ENCODE measurements around the gene SH3TC1.
A peak's percentile ranks its signal among the peaks of the same experiment; 100 is the strongest.

Gene SH3TC1

DNA sequence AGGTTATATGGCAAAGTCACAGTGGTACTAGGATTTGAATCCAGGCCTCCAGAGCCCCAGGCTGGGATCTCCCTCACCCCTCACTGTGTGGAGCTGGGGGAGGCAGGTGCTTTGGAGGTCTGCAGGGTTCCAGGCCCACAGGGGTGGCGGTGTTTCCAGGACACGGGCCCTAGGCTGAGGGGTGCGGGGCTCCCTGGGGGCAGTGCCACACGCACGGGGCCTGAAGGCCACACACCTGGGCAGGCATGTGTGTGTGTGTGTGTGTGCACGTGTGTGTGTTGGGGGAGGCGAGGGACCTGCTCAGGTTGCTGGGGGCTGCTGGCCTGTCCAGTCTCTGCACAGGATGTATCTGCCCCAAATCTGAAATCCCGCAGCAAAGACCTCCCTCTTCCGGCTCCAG lies 18.8 kb downstream of the SH3TC1 start:
- Histone ChIP-seq H3K27me3 (ENCODE audit: control insufficient read depth, insufficient read depth, low read length) (no peaks in the 10 kb centered on the region), H3K4me3 (ENCODE audit: low read depth, low read length) (no peak overlapping the region), H3K27ac (ENCODE audit: low read depth, low read length) (no peak overlapping the region), H3K9ac (ENCODE audit: low read length) (no peak overlapping the region), H3K9me3 (ENCODE audit: control insufficient read depth, insufficient read depth, low read depth, low read length) (no peaks in the 10 kb centered on the region), H3K4me1 (ENCODE audit: control insufficient read depth, insufficient read depth, low read length) (0 out of 2 replicates have a peak, but pooled peaks cover 4% of the 10 kb centered on the region), H3K36me3 (ENCODE audit: control insufficient read depth, insufficient read depth, low read length) (no peaks in the 10 kb centered on the region)

DNA sequence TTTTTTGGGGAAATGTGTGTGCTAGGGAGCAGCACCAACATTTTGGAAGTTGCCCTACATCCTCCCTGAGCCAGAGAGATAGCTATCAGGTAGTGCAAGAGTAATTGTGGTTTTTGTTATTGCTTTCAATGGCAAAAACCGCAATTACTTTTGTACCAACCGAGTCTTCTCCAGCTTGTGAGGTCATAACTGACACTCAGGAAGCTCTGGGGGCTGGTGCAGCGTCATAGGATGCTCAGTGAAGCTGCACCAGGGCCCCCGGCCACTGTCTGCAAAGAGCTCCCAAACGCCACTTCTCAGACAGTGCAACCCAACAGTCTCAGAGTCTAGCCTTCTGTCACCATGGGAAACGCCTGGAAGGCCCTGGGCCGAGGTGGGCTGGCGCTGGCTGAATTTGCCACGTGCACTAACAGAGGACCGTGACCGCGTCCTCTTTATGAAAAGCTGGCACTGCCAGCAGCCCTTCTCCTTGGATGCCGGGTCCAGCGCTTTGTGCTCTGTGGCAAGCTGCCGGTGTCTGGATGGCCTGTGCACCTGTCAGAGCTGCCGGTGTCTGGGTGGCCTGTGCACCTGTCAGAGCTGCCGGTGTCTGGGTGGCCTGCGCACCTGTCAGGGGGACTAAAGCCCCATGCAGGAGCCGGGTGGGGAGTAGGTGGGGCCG lies 19.4 kb downstream of the SH3TC1 start:
- no peak overlapping the region for H3K9ac ChIP-seq (ENCODE audit: low read length)
- no peaks in the 10 kb centered on the region for H3K9me3 ChIP-seq (ENCODE audit: control insufficient read depth, insufficient read depth, low read depth, low read length)
- 0 out of 2 replicates have a peak, but pooled peaks cover 4% of the 10 kb centered on the region for H3K4me1 ChIP-seq (ENCODE audit: control insufficient read depth, insufficient read depth, low read length)
- no peak overlapping the region for H3K27ac ChIP-seq (ENCODE audit: low read depth, low read length)
- no peak overlapping the region for H3K4me3 ChIP-seq (ENCODE audit: low read depth, low read length)
- H3K27me3 ChIP-seq (ENCODE audit: control insufficient read depth, insufficient read depth, low read length) = no peaks in the 10 kb centered on the region
- H3K36me3 ChIP-seq (ENCODE audit: control insufficient read depth, insufficient read depth, low read length) = no peaks in the 10 kb centered on the region

DNA sequence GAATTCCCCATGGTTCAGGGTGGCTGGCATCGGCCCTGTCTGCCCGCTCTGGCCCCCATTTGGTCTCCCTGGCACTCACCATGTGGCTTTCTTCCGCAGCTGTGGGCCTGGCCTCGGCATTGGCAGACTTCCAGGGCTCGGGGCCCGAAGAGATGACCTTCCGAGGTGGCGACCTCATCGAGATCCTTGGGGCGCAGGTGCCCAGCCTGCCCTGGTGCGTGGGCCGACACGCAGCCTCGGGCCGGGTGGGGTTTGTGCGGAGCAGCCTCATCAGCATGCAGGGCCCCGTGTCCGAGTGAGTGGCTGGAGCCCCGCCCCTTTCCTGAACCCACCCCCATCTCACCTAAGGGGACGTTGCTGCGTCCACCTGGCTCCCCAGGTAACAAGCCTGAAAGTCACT lies 20.1 kb downstream of the SH3TC1 start:
- H3K36me3 ChIP-seq (ENCODE audit: control insufficient read depth, insufficient read depth, low read length) = no peaks in the 10 kb centered on the region
- H3K4me1 ChIP-seq (ENCODE audit: control insufficient read depth, insufficient read depth, low read length) = 0 out of 2 replicates have a peak, but pooled peaks cover 4% of the 10 kb centered on the region
- no peaks in the 10 kb centered on the region for H3K9me3 ChIP-seq (ENCODE audit: control insufficient read depth, insufficient read depth, low read depth, low read length)
- no peak overlapping the region for H3K9ac ChIP-seq (ENCODE audit: low read length)
- no peak overlapping the region for H3K27ac ChIP-seq (ENCODE audit: low read depth, low read length)
- H3K27me3 ChIP-seq (ENCODE audit: control insufficient read depth, insufficient read depth, low read length) = no peaks in the 10 kb centered on the region
- H3K4me3 ChIP-seq (ENCODE audit: low read depth, low read length) = no peak overlapping the region

DNA sequence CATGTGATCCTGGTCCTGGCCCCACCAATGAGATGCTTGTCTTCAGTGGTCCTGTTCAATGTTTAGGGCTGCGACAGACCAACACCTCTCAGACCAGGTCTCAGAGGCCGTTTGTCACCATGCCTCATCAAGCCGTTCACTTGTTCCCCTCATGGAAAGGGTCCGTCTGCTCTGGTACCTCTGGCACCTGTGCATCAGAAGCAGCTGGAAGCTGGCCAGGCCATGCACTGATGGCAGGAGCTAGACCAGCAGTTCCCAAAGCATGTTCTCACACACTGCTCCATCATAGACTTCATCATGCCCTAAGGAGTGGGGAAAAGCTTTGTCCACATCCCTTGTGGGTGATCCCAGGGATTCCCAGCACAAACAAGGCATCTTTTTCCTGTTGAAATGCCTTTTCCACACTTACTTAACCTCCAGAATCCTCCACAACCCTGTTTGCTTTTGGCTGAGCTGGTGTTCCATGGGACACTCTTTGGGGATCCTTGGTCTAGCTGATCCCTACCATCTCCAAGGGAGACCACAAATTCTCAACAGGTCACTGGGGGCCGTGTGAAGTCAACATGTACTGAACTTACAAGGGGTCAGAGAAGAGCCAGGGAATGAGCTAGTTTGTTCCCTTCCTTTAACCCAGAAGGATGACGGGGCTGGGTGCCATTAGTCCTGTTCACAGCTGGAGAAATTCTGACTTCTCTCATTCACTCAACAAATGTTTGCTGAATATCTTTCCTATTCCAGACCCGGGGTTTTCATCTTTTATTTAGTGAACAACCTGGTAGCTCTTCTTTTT lies 21.8 kb downstream of the SH3TC1 start:
- Histone ChIP-seq H3K4me3 (ENCODE audit: low read depth, low read length) (no peak overlapping the region), H3K9ac (ENCODE audit: low read length) (no peak overlapping the region), H3K27ac (ENCODE audit: low read depth, low read length) (no peak overlapping the region), H3K4me1 (ENCODE audit: control insufficient read depth, insufficient read depth, low read length) (peaks cover 11% of the 10 kb centered on the region), H3K36me3 (ENCODE audit: control insufficient read depth, insufficient read depth, low read length) (no peaks in the 10 kb centered on the region), H3K9me3 (ENCODE audit: control insufficient read depth, insufficient read depth, low read depth, low read length) (no peaks in the 10 kb centered on the region), H3K27me3 (ENCODE audit: control insufficient read depth, insufficient read depth, low read length) (no peaks in the 10 kb centered on the region)

DNA sequence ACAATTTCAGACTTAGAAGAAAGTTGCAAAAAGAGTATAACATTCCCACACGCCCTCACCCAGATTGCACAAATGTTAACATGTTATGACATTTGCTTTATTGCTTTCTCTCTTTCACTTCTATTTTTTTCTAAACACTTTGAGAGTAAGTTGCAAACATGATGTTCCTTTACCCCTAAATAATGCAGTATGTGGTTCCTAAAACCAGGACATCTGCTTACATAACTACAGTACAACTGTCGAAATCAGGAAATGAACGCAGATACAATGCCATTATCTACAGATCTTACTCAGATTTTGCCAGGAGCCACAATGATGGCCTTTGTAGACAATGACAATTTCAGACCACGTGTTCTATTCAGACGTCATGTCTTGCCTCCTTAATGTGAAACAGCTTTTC lies 22.4 kb downstream of the SH3TC1 start:
- no peaks in the 10 kb centered on the region for H3K36me3 ChIP-seq (ENCODE audit: control insufficient read depth, insufficient read depth, low read length)
- H3K4me3 ChIP-seq (ENCODE audit: low read depth, low read length) = no peak overlapping the region
- H3K9ac ChIP-seq (ENCODE audit: low read length) = no peak overlapping the region
- no peaks in the 10 kb centered on the region for H3K9me3 ChIP-seq (ENCODE audit: control insufficient read depth, insufficient read depth, low read depth, low read length)
- H3K27me3 ChIP-seq (ENCODE audit: control insufficient read depth, insufficient read depth, low read length) = no peaks in the 10 kb centered on the region
- peaks cover 17% of the 10 kb centered on the region for H3K4me1 ChIP-seq (ENCODE audit: control insufficient read depth, insufficient read depth, low read length)
- no peak overlapping the region for H3K27ac ChIP-seq (ENCODE audit: low read depth, low read length)

DNA sequence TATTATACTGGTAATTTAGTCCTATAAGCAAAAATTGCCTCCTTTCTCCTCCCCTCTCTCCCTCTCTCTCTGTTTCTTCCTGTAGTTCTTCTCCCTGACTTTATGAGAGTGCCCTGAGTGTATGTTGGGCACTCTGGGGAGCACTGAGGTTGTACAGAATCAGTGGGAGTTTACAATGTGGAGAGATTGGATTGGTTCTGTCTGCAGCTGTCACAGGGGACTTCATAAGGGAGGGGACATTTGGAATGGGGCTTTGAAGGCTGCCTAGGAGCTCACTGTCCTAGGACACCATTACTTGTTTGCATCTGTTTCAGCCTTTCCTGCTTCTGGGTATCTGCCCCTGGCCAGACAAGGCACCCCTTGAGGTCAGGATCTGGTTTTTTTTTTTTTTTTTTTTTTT lies 22.9 kb downstream of the SH3TC1 start:
- Histone ChIP-seq H3K4me1 (ENCODE audit: control insufficient read depth, insufficient read depth, low read length) (peaks cover 21% of the 10 kb centered on the region), H3K9ac (ENCODE audit: low read length) (no peak overlapping the region), H3K27ac (ENCODE audit: low read depth, low read length) (no peak overlapping the region), H3K27me3 (ENCODE audit: control insufficient read depth, insufficient read depth, low read length) (no peaks in the 10 kb centered on the region), H3K4me3 (ENCODE audit: low read depth, low read length) (no peak overlapping the region), H3K9me3 (ENCODE audit: control insufficient read depth, insufficient read depth, low read depth, low read length) (no peaks in the 10 kb centered on the region), H3K36me3 (ENCODE audit: control insufficient read depth, insufficient read depth, low read length) (no peaks in the 10 kb centered on the region)

DNA sequence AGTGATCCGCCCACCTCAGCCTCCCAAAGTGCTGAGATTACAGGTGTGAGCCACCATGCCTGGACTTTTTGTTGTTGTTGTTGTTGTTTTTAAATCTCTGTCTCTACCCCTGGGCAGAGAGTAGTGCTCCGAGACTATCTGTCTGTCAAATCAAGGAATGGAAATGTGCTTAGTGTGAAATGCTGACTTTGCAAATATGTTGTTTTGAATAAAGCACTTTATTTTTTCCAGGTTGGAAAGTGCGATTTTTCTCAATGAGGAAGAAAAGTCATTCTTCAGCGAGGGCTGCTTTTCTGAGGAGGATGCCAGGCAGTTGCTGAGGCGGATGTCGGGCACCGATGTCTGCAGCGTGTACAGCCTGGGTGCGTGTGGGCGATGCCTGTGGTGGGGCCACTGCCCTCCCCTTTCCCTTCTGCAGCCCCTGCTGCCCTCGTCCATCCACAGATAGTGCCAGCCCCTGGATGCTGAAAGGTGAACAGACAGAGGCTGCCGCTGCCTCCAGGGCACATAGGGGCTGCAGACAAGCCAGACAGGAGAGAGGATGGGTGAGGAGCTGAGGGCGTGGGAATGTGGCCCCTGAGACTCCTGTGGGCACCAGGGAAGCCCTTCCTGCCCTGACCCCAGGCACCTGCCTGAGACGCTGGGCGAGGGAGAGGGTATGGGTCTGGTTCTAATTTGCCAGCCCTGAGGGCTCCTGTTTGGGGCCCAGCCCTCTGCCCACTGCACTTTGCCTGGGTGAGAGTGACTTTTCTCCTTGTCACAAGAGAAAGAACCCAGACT lies 23.7 kb downstream of the SH3TC1 start:
- Histone ChIP-seq H3K36me3 (ENCODE audit: control insufficient read depth, insufficient read depth, low read length) (no peaks in the 10 kb centered on the region), H3K4me1 (ENCODE audit: control insufficient read depth, insufficient read depth, low read length) (peaks cover 22% of the 10 kb centered on the region), H3K9me3 (ENCODE audit: control insufficient read depth, insufficient read depth, low read depth, low read length) (no peaks in the 10 kb centered on the region), H3K4me3 (ENCODE audit: low read depth, low read length) (no peak overlapping the region), H3K9ac (ENCODE audit: low read length) (no peak overlapping the region), H3K27ac (ENCODE audit: low read depth, low read length) (no peak overlapping the region), H3K27me3 (ENCODE audit: control insufficient read depth, insufficient read depth, low read length) (no peaks in the 10 kb centered on the region)

DNA sequence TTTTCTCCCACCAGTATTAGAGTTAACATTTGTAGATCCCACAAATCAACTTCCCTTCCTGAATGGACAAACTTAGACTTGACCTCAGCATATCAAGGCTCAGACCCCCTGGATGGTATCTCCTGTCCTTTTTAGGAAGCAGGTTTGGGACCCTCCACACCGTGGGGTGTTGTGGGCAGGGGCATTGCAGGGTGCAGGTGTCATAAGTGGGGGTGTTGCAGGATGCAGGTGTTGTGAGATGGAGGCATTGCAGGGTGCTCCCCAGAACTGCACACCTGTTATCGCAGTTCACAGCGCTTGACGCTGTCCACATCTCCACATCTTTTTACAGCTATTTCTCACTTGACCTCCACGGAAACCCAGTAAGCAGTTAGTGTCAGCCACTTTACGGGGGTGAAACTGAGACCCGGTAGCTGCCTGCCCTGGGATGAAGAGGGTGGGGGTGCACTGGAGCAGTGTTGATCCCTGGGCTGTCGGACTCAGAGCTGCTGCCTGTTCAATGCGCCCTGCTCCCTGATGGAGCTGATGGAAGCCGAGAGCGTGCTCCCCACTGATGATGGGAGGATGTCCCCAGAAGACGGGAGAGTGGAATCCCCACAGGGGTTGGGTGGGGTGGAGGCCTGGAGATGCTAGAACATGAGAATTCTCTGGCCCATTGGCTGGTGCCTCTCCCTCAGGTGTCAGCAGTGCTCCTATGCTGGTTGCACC lies 25.3 kb downstream of the SH3TC1 start:
- peaks cover 27% of the 10 kb centered on the region for H3K4me1 ChIP-seq (ENCODE audit: control insufficient read depth, insufficient read depth, low read length)
- H3K27ac ChIP-seq (ENCODE audit: low read depth, low read length) = no peak overlapping the region
- H3K27me3 ChIP-seq (ENCODE audit: control insufficient read depth, insufficient read depth, low read length) = no peaks in the 10 kb centered on the region
- H3K36me3 ChIP-seq (ENCODE audit: control insufficient read depth, insufficient read depth, low read length) = no peaks in the 10 kb centered on the region
- no peak overlapping the region for H3K9ac ChIP-seq (ENCODE audit: low read length)
- H3K4me3 ChIP-seq (ENCODE audit: low read depth, low read length) = no peak overlapping the region
- H3K9me3 ChIP-seq (ENCODE audit: control insufficient read depth, insufficient read depth, low read depth, low read length) = no peaks in the 10 kb centered on the region

DNA sequence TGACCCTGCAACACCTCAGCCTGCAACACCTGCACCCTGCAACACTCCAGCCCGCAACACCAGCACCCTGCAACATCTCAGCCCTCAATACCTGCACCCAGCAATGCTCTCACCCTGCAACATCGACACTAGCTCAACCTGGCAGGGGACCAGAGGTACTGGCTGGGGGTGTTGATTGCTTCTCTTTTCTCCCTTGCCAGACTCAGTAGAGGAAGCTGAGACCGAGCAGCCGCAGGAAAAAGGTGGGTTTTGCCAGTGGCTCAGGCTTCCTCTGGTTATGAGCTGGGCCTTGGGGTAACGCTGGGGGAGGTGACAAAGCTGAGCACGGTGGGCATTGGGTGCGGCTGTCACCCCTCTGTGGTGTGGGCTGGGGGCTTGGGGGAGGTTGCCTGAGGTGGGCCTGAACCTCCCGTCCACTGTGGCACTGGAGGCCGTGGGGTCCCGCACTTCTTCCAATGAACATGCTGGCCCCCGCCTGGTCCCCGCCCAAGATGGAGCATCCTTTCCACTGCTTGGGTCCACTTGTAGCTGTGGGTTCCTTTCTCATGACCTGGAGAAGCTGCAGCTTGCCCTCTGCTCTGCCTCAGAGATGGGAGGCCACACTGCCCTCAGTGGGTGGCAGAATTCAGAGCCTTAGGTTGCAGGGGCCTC lies 26.0 kb downstream of the SH3TC1 start:
- no peaks in the 10 kb centered on the region for H3K36me3 ChIP-seq (ENCODE audit: control insufficient read depth, insufficient read depth, low read length)
- no peak overlapping the region for H3K9ac ChIP-seq (ENCODE audit: low read length)
- no peak overlapping the region for H3K27ac ChIP-seq (ENCODE audit: low read depth, low read length)
- H3K9me3 ChIP-seq (ENCODE audit: control insufficient read depth, insufficient read depth, low read depth, low read length) = no peaks in the 10 kb centered on the region
- H3K4me3 ChIP-seq (ENCODE audit: low read depth, low read length) = no peak overlapping the region
- H3K4me1 ChIP-seq (ENCODE audit: control insufficient read depth, insufficient read depth, low read length) = peaks cover 27% of the 10 kb centered on the region
- no peaks in the 10 kb centered on the region for H3K27me3 ChIP-seq (ENCODE audit: control insufficient read depth, insufficient read depth, low read length)

DNA sequence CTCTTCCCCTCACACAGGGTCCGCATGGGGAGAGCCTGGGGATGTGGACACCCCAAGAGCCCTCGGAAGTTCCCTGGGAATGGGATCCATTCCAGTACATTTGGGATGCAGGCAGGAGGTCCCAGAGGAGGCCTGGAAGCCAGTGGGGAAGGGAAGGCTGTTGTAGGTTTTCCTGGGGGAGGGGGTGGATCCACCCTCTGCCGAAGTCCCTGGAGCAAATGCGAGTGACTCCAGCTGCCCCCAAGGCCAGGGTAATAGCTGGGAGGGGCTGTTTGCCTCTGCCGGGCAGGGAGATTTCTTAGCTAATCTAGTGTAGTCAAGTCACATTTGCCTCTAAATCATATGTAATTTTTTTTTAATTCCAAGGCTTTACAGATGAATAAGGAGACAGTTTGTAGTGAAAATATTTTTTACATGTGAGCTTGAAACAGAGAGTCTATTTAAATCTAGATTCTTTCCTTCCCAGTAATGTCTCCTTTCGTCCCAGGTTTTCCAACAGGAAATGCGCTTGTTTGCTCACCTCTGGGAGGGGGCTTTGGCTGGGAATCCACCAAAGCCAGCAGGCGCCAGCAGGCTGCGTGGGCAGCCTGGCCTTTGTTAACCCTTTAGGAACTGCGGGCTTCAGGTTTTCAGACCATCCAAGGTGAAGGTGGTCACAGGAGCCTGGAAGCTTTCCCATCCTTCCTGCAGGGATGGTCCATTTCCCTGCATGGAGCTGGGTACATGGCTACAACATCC lies 26.8 kb downstream of the SH3TC1 start:
- peak overlapping the region; percentile 13 for H3K9ac ChIP-seq (ENCODE audit: low read length)
- H3K27me3 ChIP-seq (ENCODE audit: control insufficient read depth, insufficient read depth, low read length) = no peaks in the 10 kb centered on the region
- peaks cover 27% of the 10 kb centered on the region for H3K4me1 ChIP-seq (ENCODE audit: control insufficient read depth, insufficient read depth, low read length)
- no peaks in the 10 kb centered on the region for H3K36me3 ChIP-seq (ENCODE audit: control insufficient read depth, insufficient read depth, low read length)
- no peaks in the 10 kb centered on the region for H3K9me3 ChIP-seq (ENCODE audit: control insufficient read depth, insufficient read depth, low read depth, low read length)
- H3K4me3 ChIP-seq (ENCODE audit: low read depth, low read length) = no peak overlapping the region
- H3K27ac ChIP-seq (ENCODE audit: low read depth, low read length) = peak overlapping the region; percentile 55; the same call in 1 of the 2 replicates

Measured in HUES6 (cell line).